ENCODE measurements around the gene GRIN3B.

GRCh38 chr19:971795-972194 lies 28.4 kb upstream of the GRIN3B start:
- TF ChIP-seq POLR2AphosphoS5 (IDR thresholded peaks at IDR 0.05; ENCODE audit: low read depth, low read length) (no peak), POLR2A (IDR thresholded peaks at IDR 0.05; ENCODE audit: low read depth, low read length) (no peak), TAF1 (IDR thresholded peaks at IDR 0.05; ENCODE audit: low read depth, low read length) (no peak), SPI1 (IDR thresholded peaks at IDR 0.05; ENCODE audit: low read depth, low read length) (no peak)

Data from GM12891 (cell line).